Aorta (tissue), 5 donors: Measurements from ENCODE around the gene RHEX. TPM values are rescaled to one million over a fixed set of nuclear protein-coding genes. Genes with fewer than 3 reads are reported as not detected.

ENCODE experiments used
- ATAC-seq: fragments of 200-7000 bp; cut with Tn5 transposase; one replicate; pipeline ENCODE4 v1.9.1; 2022; ENCODE audit warnings: moderate library complexity; ENCODE audit not compliant: low FRiP score
- DNase-seq, 2 donors: peaks; one replicate each; pipeline ENCODE4 v3.0.0-alpha.2; 2020
- H3K27ac ChIP-seq, 2 donors: one replicate each; pipeline ENCODE4 v1.5.1; 2013; ENCODE audit warnings: low read length in 2 of 2, mild to moderate bottlenecking in 2 of 2, moderate library complexity in 2 of 2, control low read depth in 1 of 2, inconsistent platforms in 1 of 2, low read depth in 1 of 2
- H3K27me3 ChIP-seq, 2 donors: one replicate each; pipeline ENCODE4 v1.6.1; 2013; ENCODE audit warnings: control low read depth in 1 of 2, low read length in 1 of 2, mild to moderate bottlenecking in 1 of 2, moderate library complexity in 1 of 2; ENCODE audit not compliant: insufficient read depth in 2 of 2, control insufficient read depth in 1 of 2
- H3K36me3 ChIP-seq, 2 donors: one replicate each; pipeline ENCODE4 v1.6.1; 2013; ENCODE audit warnings: control low read depth in 1 of 2, low read length in 1 of 2, mild to moderate bottlenecking in 1 of 2; ENCODE audit not compliant: insufficient read depth in 2 of 2, control insufficient read depth in 1 of 2
- H3K4me1 ChIP-seq, 2 donors: one replicate each; pipeline ENCODE4 v1.6.1; 2013; ENCODE audit warnings: low read length in 2 of 2, control low read depth in 1 of 2, mild to moderate bottlenecking in 1 of 2, moderate library complexity in 1 of 2; ENCODE audit not compliant: insufficient read depth in 2 of 2, control insufficient read depth in 1 of 2
- H3K4me3 ChIP-seq, 2 donors: one replicate each; pipeline ENCODE4 v1.5.1; 2013; ENCODE audit warnings: low read length in 2 of 2, control low read depth in 1 of 2, mild to moderate bottlenecking in 1 of 2
- H3K9me3 ChIP-seq: one replicate; pipeline ENCODE4 v1.6.1; 2013; ENCODE audit warnings: mild to moderate bottlenecking, low read length; ENCODE audit not compliant: control insufficient read depth
- WGBS, 2 donors: extraction: QIAGEN DNeasy Blood & Tissue Kit; methylation state at CpG; one replicate each; pipeline ENCODE4 v1.1.7; 2013; 5-methylcytosine and 5-hydroxymethylcytosine counted together
- intact Hi-C, 2 donors: fragments of 100-400 bp; cut with DNase I; formaldehyde crosslinking; loops; one replicate each; pipeline versions ENCODE4 v1.14.2 to v1.15.0; 2022
- polyA plus RNA-seq, 2 donors: library from polyadenylated mRNA; stranded (reverse); fragments of 200-250 nt; gene quantifications; one replicate each; pipeline ENCODE4 v1.2.3, GENCODE V29; 2013
- total RNA-seq, 2 donors: library from RNA; stranded (reverse); fragmentation: NEBNext Ultra II Directional; extraction: Animal tissue kit (Norgen Biotek cat#: 25700); gene quantifications; one replicate each; pipeline ENCODE4 v1.2.1, GENCODE V29; 2021
- donor health status: healthy with polysubstance abuse.
- donor health status: Bipolar disorder and iron deficiency.
- donor health status: DM: no; HTN: no; CAD: no.
- donor health status: DM: no; HTN: no; CAD: no.
- donor health status: DM: yes; HTN: yes; CAD: no.

RHEX gene
- total and polyA plus RNA-seq, 4 donors = 0.84 to 3.3 TPM; not detected in 2

DNA sequence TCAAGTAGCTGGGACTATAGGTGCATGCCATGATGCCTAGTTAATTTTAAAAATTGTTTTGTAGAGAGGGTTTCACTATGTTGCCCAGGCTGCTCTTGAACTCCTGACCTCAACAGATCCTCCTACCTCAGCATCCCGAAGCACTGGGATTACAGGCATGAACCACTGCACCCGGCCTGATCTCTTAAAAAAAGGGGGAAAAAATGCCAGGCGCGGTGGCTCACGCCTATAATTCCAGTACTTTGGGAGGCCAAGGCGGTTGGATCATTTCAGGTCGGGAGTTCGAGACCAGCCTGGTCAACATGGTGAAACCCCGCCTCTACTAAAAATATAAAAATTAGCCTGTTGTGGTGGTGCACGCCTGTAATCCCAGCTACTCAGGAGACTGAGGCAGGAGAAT lies 51.0 kb downstream of the RHEX start:
- ATAC-seq (no peak), DNase-seq (no peak)
- 96% methylated on average over 10 of the region's 10 CpGs for WGBS, 2 donors
- H3K4me1 ChIP-seq = no peaks in the 10 kb centered on the region
- H3K27me3 ChIP-seq = no peaks in the 10 kb centered on the region
- no peaks in the 10 kb centered on the region for H3K9me3 ChIP-seq
- no peak overlapping the region for H3K4me3 ChIP-seq
- intact Hi-C loops = no loop called here
- no peak overlapping the region for H3K27ac ChIP-seq
- H3K36me3 ChIP-seq = no peaks in the 10 kb centered on the region

DNA sequence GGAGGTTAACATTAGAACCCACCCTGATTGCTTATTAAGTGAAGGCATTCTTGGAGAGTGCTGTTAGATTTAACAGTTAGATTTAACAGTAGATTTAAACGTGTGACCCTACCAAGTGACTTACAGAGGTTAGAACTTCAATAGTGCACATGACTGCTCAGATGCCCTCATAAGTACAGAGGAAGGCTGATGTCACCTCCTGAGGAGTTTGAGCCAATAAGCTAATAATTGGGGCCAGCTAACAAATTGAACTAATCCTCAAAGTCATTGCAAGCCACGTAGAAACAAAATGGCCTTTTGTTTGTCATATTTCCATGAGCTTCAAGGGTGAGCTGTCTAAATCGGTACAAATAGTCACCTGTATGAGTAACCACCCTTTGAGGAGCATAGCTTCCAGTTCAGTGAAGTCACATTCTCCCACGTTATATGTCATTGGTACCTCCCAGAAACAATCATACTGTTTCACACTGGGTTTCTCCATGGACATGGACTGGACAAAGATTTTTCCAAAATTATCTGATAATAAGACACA lies 52.6 kb downstream of the RHEX start:
- 87 to 89% methylated on average over 4 of the region's 4 CpGs for WGBS, 2 donors
- intact Hi-C loops = loop anchor here (5.0 kb wide), 4 partner anchors 103 to 313 kb away; partner anchors contain the start of gene RAB7B (in 1 of the 2)
- ATAC-seq = no peak

GRCh38 chr1:206106328-206107167 lies 53.6 kb downstream of the RHEX start:
- intact Hi-C loops = loop anchor here (1.0 to 5.0 kb wide), 6 partner anchors 74 to 314 kb away; partner anchors contain the start of gene RAB7B (in 1 of the 2)
- WGBS, 2 donors = 29 to 30% methylated on average over 8 of the region's 8 CpGs
- Histone ChIP-seq H3K27ac (no peak overlapping the region), H3K36me3 (no peaks in the 10 kb centered on the region), H3K4me3 (no peak overlapping the region), H3K27me3 (no peaks in the 10 kb centered on the region), H3K4me1 (no peaks in the 10 kb centered on the region), H3K9me3 (no peaks in the 10 kb centered on the region)
- ATAC-seq (peak; percentile 93), DNase-seq (peak; percentile 90 to 92)

More for the DNA sequence above, 52.6 kb downstream of the RHEX start:
- no peaks in the 10 kb centered on the region for H3K36me3 ChIP-seq
- no peaks in the 10 kb centered on the region for H3K9me3 ChIP-seq
- no peak overlapping the region for H3K27ac ChIP-seq
- no peak for DNase-seq
- H3K27me3 ChIP-seq = no peaks in the 10 kb centered on the region
- H3K4me3 ChIP-seq = no peak overlapping the region
- no peaks in the 10 kb centered on the region for H3K4me1 ChIP-seq

- Histone ChIP-seq H3K27me3 (no peaks in the 10 kb centered on the region), H3K27ac (no peak overlapping the region), H3K36me3 (no peaks in the 10 kb centered on the region), H3K9me3 (no peaks in the 10 kb centered on the region), H3K4me1 (no peaks in the 10 kb centered on the region), H3K4me3 (no peak overlapping the region)
- DNase-seq (no peak), ATAC-seq (peak; percentile 20)
- intact Hi-C loops = loop anchor here (2.0 to 5.0 kb wide), 5 partner anchors 74 to 315 kb away; partner anchors contain the start of gene RAB7B (in 1 of the 2)
- WGBS, 2 donors = 68 to 70% methylated on average over 7 of the region's 7 CpGs
Measured at GRCh38 chr1:206107168-206107544, 54.2 kb downstream of the RHEX start.

DNA sequence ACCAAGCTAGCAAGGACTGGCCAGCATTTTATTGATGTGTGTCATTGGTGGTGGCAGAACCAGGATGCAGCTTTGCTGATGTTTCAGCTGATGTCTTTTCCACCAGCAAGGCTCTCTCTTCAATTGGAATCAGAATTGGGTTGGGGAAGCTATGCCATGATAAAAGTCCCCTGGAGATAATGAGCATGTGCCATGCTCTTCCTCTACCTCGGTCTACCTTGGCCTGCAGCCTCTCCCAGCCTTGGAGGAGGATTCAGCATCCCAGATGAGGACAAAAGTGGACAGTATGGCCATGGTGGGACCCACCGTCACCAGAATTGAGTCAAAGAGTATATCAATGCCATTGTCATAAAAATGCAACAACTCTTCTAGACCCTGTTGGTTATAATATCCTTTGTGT lies 55.7 kb downstream of the RHEX start:
- H3K27me3 ChIP-seq = no peaks in the 10 kb centered on the region
- no peak overlapping the region for H3K4me3 ChIP-seq
- H3K9me3 ChIP-seq = no peaks in the 10 kb centered on the region
- DNase-seq = no peak
- H3K4me1 ChIP-seq = no peaks in the 10 kb centered on the region
- no peak overlapping the region for H3K27ac ChIP-seq
- ATAC-seq = no peak
- WGBS, 2 donors = 96 to 97% methylated on average over 2 of the region's 2 CpGs
- H3K36me3 ChIP-seq = no peaks in the 10 kb centered on the region
- intact Hi-C loops = loop anchor here (5.0 kb wide), 4 partner anchors 106 to 316 kb away; partner anchors contain the start of gene RAB7B (in 1 of the 2)

- H3K27me3 ChIP-seq = no peaks in the 10 kb centered on the region
- whole genome bisulfite sequencing, 2 donors = 88 to 90% methylated on average over 4 of the region's 4 CpGs
- no peaks in the 10 kb centered on the region for H3K4me1 ChIP-seq
- DNase-seq (no peak), ATAC-seq (no peak)
- no peaks in the 10 kb centered on the region for H3K9me3 ChIP-seq
- H3K36me3 ChIP-seq = no peaks in the 10 kb centered on the region
- no peak overlapping the region for H3K4me3 ChIP-seq
- intact Hi-C loops = loop anchor here (5.0 kb wide), 4 partner anchors 107 to 317 kb away; partner anchors contain the start of gene RAB7B (in 1 of the 2)
- H3K27ac ChIP-seq = no peak overlapping the region
Measured at GRCh38 chr1:206109718-206110117, 56.7 kb downstream of the RHEX start.

- 93 to 97% methylated on average over 15 of the region's 15 CpGs for WGBS, 2 donors
- intact Hi-C loops = no loop called here
Measured at GRCh38 chr1:206110161-206110560, 57.2 kb downstream of the RHEX start.

GRCh38 chr1:206110820-206111219 lies 57.8 kb downstream of the RHEX start:
- H3K36me3 ChIP-seq = no peaks in the 10 kb centered on the region
- H3K4me3 ChIP-seq = no peak overlapping the region
- ATAC-seq (no peak), DNase-seq (no peak)
- H3K27ac ChIP-seq = no peak overlapping the region
- WGBS, 2 donors = 97 to 98% methylated on average over 3 of the region's 3 CpGs
- H3K27me3 ChIP-seq = no peaks in the 10 kb centered on the region
- intact Hi-C loops = no loop called here
- no peaks in the 10 kb centered on the region for H3K9me3 ChIP-seq
- no peaks in the 10 kb centered on the region for H3K4me1 ChIP-seq

More at GRCh38 chr1:206110161-206110560, 57.2 kb downstream of the RHEX start:
- H3K4me1 ChIP-seq = no peaks in the 10 kb centered on the region
- no peaks in the 10 kb centered on the region for H3K9me3 ChIP-seq
- no peak overlapping the region for H3K4me3 ChIP-seq
- no peaks in the 10 kb centered on the region for H3K36me3 ChIP-seq
- no peak overlapping the region for H3K27ac ChIP-seq
- no peak for ATAC-seq
- no peaks in the 10 kb centered on the region for H3K27me3 ChIP-seq
- no peak for DNase-seq
